ENCODE measurements around the gene PEX11B.

GRCh38 chr1:145897969-145898368 is 20.5 kb downstream of the PEX11B start:
- TF ChIP-seq, protein P1, sequence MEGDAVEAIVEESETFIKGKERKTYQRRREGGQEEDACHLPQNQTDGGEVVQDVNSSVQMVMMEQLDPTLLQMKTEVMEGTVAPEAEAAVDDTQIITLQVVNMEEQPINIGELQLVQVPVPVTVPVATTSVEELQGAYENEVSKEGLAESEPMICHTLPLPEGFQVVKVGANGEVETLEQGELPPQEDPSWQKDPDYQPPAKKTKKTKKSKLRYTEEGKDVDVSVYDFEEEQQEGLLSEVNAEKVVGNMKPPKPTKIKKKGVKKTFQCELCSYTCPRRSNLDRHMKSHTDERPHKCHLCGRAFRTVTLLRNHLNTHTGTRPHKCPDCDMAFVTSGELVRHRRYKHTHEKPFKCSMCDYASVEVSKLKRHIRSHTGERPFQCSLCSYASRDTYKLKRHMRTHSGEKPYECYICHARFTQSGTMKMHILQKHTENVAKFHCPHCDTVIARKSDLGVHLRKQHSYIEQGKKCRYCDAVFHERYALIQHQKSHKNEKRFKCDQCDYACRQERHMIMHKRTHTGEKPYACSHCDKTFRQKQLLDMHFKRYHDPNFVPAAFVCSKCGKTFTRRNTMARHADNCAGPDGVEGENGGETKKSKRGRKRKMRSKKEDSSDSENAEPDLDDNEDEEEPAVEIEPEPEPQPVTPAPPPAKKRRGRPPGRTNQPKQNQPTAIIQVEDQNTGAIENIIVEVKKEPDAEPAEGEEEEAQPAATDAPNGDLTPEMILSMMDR (IDR thresholded peaks at IDR 0.05) = no peak
- no peak for TF ChIP-seq POLR2AphosphoS5 (IDR thresholded peaks at IDR 0.05; ENCODE audit: low read depth, low read length)
